Measurements from ENCODE around the gene TREX2.

GRCh38 chrX:153410888-153411254, 35.0 kb downstream of the TREX2 start:
- no peak for TF ChIP-seq CTCF (IDR thresholded peaks at IDR 0.05)
- TF ChIP-seq POLR2A (IDR thresholded peaks at IDR 0.05): no peak
